Activated naive CD8-positive, alpha-beta T cell treated with anti-CD3 and anti-CD28 coated beads, Interleukin-2, amount 50 U/mL, for 16 hours (primary cell): Measurements from ENCODE around the gene DTNB.

ENCODE experiments used
- DNase-seq: peaks from one replicate; pipeline ENCODE4 v3.0.0-alpha.2; 2020; ENCODE audit warnings: low read depth, low spot score

Gene DTNB

GRCh38 chr2:25470806-25471205 is 202.6 kb downstream of the DTNB start:
- DNase-seq, result no peak

- DNase-seq, result no peak
These were observed 205.6 kb downstream of the DTNB start for GRCh38 chr2:25467743-25468142.

- DNase-seq, result no peak
These were observed 211.4 kb downstream of the DTNB start for GRCh38 chr2:25462021-25462420.

- DNase-seq, result no peak
These were observed 213.0 kb downstream of the DTNB start for GRCh38 chr2:25460261-25460905.

- no peak for DNase-seq
These were observed 218.4 kb downstream of the DTNB start for GRCh38 chr2:25454824-25455611.

- DNase-seq, result no peak
These were observed 220.0 kb downstream of the DTNB start for GRCh38 chr2:25453199-25453905.

GRCh38 chr2:25448808-25449207 is 224.6 kb downstream of the DTNB start:
- DNase-seq, result no peak

GRCh38 chr2:25447018-25447417 is 226.4 kb downstream of the DTNB start:
- DNase-seq, result no peak

GRCh38 chr2:25446122-25446521 is 227.3 kb downstream of the DTNB start:
- no peak for DNase-seq

GRCh38 chr2:25445464-25445863 is 227.9 kb downstream of the DTNB start:
- no peak for DNase-seq

- no peak for DNase-seq
These were observed 228.6 kb downstream of the DTNB start for GRCh38 chr2:25444608-25445270.

GRCh38 chr2:25443766-25444165 is 229.6 kb downstream of the DTNB start:
- no peak for DNase-seq

- no peak for DNase-seq
These were observed 232.0 kb downstream of the DTNB start for GRCh38 chr2:25441353-25441752.

- no peak for DNase-seq
These were observed 234.6 kb downstream of the DTNB start for GRCh38 chr2:25438793-25439192.

GRCh38 chr2:25437881-25438662 is 235.3 kb downstream of the DTNB start:
- DNase-seq, result no peak

- DNase-seq, result no peak
These were observed 238.0 kb downstream of the DTNB start for GRCh38 chr2:25435421-25435820.

GRCh38 chr2:25431604-25432003 is 241.8 kb downstream of the DTNB start:
- DNase-seq, result no peak

GRCh38 chr2:25430556-25430955 is 242.8 kb downstream of the DTNB start:
- DNase-seq, result no peak

- DNase-seq, result no peak
These were observed 247.1 kb downstream of the DTNB start for GRCh38 chr2:25426326-25426725.

- DNase-seq, result no peak
These were observed 248.8 kb downstream of the DTNB start for GRCh38 chr2:25424426-25425028.
